ENCODE data around the gene GNG12.
A peak's percentile ranks its signal among the peaks of the same experiment; 100 is the strongest.

GNG12 gene

DNA sequence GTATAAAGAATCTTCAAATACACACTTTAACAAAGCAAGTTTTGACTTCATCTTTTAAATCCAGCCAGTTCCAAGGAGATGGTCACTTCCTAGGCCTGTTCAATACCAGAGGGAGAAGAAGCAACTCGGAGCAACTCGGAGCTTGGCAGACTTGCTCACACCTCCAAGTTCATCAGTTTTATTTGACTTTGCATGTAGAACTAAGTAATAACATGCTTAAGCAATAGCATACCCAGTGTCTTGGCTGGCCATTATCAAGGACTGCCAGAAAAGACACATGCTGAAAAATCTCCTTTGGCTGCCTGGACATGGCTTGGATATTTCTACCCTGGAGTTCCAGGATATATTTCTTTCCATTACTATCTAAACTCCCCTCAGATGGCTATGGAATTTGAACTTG, 52.6 kb downstream of the GNG12 start:
- DNase-seq, result no peak

DNA sequence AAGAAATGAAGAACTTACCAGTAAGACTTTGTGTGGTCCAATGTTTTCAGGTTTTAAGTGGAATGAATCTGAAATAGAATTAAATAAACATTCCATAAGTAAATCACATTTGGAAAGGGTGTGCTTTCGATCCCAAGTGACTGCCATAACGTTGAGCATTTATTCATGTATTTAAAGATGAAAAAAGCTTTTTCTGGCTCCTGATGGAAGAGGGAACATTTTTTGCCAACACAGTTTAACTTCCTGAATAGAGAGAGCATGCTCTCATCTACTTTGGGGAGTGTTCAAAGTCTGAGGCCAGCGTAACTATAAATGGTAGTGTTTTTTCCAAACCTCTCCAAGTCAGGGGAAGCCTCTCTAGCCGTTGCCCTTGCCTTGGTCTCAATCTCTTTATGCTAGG, 55.8 kb downstream of the GNG12 start:
- no peak for DNase-seq

DNA sequence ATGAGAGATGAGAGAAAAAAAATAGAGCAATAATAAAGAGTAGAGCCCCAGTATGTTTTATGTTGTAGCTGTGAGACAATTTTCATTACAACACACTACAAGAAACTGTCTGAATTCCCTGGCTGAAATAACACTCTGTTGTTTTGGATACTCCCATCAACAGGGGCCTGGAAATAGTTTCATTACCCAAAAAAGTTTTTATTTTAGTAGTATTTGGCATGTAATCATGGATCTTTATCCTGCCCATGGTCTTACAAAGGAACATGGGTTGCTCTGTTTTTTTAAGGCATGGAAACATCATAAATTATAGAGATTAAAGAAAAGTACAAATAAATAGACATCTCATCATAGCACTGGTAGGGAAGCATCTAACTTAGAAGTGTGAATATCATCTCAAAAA, 56.3 kb downstream of the GNG12 start:
- DNase-seq, result no peak

DNA sequence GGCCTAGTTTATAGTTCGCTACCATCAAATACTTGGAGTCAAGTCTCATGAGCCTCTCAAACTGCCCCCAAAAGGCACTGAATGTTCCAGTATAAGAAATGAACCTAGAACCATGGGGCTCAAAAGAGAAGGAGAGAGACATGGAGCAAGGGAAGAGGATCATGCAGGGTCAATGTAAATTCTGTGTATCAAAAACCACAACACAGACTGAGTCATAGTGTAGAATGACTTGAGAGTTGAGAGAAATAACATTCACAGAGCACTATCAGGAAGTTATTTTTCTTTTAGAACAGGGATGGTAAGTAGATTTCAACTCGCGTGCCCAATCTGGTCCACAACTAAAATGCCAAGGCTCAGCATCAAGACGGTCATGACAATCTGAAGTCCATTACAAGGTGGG, 59.8 kb downstream of the GNG12 start:
- DNase-seq, result no peak

DNA sequence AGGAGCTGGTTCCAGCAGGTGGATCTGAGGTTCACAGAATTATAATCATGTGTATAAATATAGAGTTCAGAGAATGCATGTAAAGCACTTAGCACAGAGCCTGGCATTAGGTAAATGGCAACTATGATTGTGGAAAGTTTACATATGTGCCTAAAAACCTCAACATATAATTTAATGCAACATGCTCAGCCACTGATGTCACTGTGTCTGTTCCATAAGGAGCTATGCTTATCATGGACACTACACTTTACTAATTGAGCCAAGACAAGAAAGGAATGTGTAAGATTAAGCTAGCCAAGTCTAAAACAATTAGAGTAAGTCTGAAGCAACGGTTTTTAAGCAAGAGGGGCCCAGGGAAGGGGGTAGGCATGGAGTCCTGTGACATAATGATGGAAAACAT, 61.5 kb downstream of the GNG12 start:
- DNase-seq, result no peak

DNA sequence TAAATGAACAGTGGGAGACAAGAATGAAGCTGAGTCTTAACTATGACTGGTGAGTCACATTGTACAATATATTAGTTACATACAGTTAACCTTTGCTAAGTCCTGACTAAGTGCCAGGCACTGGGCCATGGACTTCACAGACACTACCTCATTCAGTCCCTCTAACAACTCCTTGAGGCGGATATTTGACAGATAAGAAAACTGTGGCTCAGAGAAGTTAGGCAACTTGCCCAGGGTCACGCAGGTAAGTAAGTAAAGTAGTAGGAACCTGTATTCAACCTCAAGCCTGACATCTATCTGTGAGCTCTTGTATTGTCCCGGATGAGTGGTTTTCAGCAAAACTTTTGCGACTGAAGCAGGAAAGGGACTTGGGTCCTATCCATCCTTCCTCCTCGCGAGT, 62.1 kb downstream of the GNG12 start:
- DNase-seq, result no peak

DNA sequence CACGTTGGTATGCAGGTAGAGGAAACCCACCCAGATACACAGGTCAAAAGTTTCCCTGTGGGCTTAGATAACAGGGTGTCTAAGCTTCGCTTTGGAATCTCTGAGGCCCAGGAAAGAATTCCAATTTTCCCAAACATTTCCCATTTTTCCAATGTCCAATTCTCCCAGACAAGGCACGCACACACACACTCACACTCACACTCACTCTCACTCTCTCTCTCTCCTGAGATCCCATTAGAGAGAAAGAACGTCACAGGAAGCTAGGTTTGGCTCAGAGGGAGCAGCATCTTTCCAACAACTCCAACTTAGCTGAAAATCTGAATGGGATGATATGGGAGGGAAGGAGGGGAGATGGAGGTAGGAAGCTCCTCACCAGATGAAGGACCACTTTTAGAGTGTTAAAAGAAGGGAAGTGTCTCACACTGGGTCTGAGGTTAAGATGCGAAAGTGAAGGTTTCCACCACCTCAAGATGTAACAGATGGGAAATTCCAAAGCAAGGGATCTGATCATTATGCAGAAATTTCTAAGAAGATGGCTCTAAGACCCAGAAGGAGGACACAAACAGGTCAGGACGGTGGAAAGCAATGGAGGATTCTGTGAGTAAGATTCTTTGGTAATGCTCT, 63.5 kb downstream of the GNG12 start:
- DNase-seq, result no peak

DNA sequence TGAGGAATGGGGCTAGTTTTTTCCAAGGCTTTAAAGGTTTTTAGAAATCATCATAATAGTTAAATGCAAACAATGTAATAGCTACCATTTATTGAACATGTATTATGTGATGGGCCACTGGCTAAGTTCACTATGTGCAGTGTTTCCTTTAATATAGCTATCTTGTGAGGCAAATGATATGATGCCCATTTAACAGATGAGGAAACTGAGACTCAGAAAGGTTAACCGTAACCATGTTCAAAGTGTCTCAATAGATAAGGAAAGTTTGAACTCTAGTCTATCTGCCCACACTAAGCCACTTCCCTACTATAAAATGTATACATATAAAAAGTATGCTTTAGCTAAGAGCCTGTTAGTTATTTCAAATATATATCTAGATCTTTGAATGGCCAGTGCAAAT, 64.8 kb downstream of the GNG12 start:
- no peak for DNase-seq

DNA sequence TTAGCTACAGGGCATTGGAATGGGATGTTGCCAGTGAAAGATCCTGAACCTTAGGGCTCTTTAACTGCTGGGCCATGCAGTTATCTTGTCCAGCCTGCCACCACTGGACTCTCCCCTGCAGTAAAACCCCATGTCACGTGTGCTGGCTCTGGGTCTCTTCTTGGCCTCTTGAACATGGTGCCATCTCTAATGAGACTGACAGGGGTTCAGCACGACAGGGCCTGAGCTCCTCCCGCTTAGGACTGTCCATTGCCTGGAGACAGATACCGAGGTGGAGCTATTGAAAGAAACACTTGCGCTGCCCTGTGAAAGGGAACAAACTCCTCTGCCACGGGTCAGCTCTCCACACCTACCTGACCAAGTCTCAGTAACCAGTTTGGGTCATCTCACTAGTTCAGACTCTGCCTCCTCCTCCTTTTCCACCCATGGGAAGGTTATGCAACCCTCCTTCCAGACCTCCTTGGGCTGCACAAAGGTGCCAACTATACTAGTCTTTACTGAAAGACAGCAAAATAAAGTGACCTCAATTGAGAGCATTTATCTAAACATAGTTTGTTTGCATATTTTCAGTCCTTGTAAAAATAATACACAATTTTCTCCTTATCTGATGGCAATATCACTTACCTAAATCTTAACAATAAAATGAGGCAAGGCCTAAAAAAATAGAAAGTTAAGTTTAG, 66.0 kb downstream of the GNG12 start:
- DNase-seq, result no peak

DNA sequence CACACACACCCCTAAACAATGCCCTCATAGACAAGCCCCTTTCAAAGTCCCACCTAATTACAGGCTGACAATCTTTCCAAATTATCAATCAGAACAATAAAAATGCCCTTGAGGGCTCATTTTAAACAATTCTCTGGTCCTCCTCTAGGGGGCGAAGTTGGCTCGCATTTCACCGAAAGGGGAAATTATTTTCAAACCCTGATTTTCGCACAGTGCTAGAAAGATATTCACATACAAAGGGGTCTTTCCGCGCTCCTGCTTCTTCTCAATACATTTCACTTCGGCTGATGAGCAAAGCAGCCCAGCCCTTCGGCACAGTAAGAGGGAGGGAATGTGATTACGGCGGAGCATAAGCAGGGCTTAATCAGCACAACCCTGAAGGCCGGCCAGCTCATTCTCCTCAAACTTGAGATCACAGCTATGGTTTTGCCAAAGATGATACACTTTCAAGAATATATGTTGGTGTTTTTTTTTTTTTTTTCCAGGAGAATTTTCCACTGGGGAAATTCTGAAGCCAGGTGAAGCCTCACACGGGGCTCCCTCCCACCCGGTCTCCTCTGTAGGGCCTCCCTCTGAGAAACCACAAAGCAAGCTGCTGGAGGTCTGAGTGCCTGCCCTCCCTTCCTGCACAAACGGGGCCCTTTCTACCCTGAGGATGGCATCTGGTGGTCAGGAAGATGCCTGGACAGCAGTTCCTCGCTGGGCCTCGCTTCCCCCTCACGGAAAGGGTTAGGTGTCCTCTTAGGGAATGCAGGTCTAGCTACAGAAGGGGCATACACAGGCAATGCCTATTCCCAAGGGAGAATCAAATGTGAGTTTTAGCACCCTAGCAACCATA, 66.9 kb downstream of the GNG12 start:
- DNase-seq, result peak; percentile 2 to 14

DNA sequence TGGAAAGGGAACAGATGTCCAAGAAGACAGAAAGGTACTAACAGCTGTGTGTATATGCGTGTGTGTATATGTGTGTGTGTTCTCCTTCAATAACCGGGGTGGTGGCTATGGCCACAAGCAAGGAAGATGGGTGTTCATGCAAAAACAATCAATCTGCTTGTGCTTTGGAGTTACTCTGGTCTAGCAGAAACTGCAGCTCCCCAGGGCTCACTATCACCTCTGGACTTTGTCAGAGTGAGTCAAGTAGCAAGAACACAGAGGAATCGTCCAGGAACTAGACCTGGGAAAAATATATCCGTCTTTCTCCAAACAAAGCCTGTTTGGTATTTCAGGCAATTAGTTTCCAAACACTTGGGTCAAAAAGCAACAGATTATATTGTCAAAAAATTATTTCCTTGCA, 68.6 kb downstream of the GNG12 start:
- DNase-seq, result no peak

DNA sequence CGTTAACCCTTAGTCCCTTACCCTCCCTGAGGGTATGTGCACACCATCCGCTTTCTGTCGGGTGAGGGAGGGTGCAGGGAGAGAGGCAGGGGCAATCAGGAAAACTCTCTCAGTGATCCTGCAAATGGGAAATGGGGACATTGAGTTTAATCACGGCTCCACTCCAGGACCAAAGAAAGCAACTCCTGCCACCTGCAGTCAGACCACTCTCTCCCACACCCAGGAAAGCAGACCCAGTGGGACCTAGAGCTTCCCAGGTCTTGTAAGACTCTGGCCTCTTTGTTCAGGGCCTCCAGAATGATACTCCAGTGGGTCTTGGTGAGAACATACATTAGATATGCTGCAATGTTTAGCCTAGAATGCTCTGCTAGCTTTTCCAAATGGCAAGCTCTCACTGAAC, 71.5 kb downstream of the GNG12 start:
- DNase-seq, result no peak

DNA sequence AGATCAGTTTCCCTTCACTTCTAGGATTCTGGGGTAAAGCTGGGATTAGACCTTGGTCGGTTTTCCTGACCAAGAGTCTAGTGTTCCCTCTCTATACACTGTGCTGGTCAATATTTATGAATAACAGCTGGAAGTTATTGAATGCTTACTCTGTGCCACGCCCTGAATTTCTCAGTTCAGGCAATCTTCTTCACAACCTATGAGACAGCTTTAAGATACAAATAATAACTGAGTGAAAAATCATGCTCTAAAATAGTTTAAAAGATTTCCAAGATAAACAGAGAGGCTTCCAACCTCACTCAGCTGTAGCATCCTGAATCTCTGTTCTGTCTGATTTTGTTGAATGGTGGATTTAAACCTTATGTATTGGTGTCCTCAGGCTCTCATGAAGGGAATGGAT, 72.2 kb downstream of the GNG12 start:
- no peak for DNase-seq

DNA sequence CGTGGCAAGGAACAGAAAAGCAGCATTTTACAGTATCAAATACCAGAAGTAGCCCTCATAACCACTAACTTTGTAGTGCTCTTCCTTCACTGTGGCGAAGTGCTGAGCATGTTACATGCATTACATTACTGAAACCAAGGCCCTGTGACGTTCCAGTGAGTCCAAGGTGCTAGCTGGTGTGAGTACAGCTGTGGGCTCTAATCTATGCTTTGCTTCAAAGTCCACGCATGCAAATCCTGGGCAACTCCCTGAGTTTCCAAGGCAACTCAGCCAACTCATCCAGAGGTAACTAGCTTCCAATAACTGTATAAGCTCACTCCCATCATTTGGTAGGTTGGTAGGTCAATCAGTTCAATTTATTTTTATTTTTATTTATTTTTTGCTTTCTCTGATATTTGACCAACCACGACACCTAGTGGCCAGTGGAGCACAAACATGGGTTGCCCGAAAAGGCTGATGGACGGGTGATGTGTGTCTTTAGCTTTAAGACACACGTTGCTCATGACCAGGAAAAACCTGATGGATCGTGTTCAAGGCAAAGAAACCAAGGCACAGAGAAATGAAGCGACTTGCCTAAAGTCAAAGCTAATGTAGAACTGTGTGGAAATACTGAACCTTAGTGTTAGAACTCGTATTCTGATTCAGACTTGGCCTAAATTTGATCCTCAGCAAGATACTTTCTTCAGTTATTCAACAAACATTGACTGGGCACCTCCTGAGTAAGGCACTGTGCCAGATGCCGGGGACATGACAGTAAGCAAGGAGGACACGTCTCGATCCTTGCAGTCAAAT, 73.0 kb downstream of the GNG12 start:
- DNase-seq, result peak in 1 of 2 donors; percentile 46

DNA sequence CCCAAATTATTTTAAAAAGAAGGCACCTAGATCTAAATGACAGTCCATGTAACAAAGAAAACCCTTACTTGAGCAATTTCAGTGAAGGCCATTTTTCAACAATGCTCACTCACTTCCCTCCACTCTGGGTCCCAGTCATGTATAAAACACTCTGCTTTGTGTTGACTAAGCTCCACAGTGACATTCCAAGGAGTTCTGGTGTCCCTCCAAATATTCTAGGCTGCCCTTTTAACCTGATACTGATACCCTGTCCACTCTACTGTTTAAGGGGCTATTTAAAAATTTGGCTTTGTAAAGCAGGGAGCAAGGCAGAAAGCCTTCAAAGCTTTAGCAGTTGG, 73.6 kb downstream of the GNG12 start:
- no peak for DNase-seq

DNA sequence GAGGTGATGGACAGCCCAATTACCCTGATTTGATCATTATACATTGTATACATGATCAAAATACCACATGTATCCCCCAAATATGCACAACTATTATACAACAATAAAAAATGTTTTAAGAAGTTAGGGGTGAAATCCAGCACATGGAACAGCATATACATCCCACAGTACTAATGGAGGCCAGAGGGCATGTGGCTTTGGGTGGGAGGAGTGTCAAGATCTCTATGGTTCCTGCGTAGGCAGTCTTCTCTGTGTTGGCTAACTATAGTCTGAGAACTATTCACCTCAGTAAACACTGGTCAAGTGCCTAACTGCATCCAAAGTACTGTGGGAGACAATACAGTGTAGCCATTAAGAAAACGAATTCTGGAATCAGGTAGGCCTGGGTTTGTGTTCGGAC, 74.2 kb downstream of the GNG12 start:
- DNase-seq, result no peak

DNA sequence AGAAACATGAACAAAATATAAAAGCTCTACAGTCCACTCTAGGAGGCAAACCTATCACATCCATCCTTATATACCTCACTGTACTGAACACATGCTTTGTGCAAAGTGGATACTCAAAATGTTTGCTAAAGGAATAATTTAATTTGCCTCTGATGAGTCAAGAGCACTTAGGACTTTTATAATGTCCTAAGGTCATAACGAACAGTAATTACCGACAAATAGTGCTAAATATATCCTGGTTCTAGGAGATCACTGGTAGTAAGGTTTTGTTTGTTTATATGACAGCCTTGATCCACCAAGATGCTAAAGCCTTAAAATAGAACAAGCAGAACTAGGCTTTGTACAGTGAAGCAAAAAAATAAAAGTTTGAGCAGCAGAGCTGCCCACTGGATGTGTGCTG, 77.6 kb downstream of the GNG12 start:
- DNase-seq, result no peak

DNA sequence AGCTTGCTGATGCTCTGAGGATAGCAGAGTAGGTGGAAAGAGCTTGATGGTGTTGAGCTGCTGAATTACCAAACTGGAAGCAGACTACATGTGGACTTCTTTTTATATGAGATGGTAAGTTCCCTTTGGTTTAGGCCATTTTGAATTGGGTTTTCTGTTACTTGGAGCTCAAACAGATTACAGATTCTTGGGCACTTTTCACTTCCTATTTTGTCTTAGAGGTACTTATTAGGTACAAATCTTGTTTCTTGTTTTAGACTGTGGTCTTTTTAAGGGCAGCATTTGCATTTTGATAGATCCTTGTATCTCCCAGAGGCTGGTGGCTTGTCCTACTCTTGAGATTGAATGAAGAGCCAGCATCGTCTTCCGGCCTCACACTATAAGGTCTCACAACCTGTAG, 78.1 kb downstream of the GNG12 start:
- no peak for DNase-seq

DNA sequence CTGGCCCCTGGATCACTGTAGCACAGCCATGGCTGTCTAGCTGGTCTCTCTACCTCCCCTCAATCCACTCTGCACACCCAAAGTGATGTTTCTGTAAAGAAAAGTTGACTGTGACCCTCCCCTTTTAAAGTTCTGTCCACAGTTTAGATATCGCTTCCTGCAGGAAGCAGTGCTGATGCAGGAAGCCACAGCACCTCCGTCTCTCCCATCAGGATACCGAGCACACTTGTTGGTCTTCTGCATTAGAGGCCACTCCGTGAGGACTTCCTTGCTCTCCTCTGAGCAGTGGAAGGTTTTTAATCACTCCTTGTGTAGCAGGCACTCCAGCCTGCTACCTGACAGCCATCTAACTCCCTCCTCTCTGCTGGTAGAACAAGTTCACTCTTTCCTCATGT, 78.7 kb downstream of the GNG12 start:
- DNase-seq, result no peak

DNA sequence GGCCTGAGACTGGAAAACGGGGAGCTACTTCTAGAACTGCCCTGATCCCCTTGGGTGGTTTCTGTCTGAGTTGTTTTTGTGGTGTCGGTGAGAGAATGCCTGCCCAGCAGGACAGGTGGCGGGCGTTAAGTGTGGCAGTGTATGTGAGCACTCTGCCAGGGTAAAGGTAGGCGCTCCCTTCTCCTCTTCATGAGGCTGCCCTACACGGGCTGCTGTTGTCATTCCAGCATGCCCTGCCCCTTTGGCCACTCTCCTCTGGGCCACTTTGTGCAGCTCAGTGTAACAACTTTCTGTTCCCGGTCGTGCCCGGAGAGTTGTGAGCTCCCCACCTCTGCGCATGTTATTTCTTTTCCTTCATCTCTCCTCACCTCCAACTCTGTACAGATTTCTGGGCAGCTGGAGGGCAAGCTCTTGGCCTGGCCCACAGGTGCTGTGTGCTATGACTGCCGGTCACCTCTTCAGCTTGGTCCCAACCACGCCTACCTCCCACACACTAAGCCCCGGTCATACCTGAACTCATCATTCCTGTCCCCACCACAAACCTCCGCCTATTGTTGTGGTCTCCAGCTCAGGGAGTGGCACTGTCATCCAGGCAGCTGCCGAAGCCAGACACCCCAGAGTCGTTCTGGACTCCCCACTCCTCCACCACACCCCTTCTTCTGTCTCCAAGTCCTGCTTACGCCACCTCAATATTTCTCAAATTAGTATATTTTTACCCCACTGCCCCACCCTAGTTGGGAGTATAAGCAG, 79.3 kb downstream of the GNG12 start:
- DNase-seq, result no peak

DNA sequence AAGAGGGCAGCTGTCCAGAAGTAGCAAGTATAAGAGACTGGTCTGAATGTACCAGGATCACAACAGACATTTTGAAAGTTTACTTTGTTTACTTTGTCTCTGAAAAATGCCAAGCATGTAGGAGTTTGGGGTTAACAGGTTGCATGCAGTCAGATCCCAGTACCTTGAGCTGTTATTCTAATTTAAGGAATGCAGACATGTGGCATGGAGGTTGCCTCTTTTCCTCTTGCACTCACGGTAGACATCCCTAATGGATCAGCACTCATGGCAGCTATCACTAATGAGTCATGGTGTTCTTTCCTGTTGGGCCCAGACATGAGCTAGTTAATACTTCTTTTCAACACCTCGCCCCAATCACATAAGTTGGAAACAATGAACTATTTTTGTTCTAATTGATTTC, 81.0 kb downstream of the GNG12 start:
- no peak for DNase-seq

DNA sequence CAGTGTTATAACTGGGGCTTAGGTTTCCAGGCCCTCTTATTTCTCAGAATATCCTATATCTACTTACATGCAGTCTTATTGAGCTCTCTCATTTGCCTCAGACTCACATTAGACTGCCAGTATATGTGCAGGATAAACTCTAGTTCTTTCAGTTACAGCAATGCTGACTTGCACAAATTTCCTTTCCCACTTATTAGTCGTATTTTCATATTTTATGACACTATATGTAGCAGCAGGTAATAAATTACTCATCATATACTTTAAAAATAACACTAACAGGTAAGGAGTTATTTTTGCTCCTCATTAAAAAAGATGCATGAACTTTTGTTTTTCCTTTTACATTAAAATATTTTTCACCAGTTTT, 82.6 kb downstream of the GNG12 start:
- no peak for DNase-seq

All from bone marrow (tissue), 2 donors.